ENCODE results near the gene AHR.
A peak's percentile ranks its signal among the peaks of the same experiment; 100 is the strongest.

Gene AHR

GRCh38 chr7:17370901-17371585 is 72.6 kb downstream of the AHR start:
- 34% methylated on average over 2 of the region's 4 CpGs for WGBS
- H3K4me1 ChIP-seq (ENCODE audit: control insufficient read depth, insufficient read depth, low read depth, low read length), result peaks cover 18% of the 10 kb centered on the region
- H3K4ac ChIP-seq (ENCODE audit: low read depth in 1 of 2, low read length in 2 of 2), result peak overlapping the region in 1 of 2 experiments; percentile 93

DNA sequence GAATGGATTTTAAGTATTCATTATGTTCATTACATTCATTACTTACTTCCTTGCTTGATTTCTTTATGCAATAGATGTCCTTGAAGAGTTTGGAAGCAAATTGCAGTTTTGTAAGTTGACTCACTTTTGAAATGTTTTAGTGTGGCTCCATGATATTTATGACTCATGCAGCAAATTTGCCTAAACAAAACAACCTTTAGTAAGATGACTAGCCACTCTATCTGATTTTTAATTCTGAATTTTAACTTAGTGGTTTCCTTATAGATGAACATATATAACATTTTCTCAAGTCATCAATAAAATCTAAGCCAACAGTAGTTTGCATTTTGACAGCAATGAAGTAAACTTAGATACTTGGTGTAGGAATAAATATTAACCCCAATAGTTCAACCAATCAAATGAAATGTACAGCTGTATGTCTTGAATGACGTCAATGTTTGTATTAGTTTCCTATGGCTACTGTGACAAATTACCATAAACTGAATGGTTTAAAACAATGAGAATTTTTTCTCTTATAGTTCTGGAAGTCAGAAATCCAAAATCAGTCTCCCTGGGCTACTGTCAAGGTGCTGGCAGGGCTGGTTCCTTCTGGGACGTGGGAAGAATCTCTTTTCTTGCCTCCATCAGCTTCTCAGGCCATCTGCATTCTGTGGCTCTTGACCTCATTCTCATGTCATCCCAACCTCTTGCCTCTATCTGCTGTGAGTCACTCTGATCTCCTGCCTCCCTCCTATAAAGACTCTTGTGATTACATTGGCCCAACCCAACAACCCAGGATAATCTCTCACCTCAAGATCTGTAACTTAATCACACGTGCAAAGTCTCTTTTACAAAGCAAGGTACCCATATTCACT is 73.4 kb downstream of the AHR start:
- no peak overlapping the region for H2AFZ ChIP-seq (ENCODE audit: low read depth, low read length)
- WGBS, result 0% methylated on average over 2 of the region's 3 CpGs
- H3K36me3 ChIP-seq (ENCODE audit: control insufficient read depth in 1 of 2, insufficient read depth in 2 of 2, low read depth in 1 of 2, low read length in 2 of 2), result no peaks in the 10 kb centered on the region
- no peak overlapping the region for H2BK120ac ChIP-seq (ENCODE audit: low read depth, low read length)
- H3K4me3 ChIP-seq (ENCODE audit: insufficient read depth in 1 of 2, low read depth in 1 of 2, low read length in 2 of 2), result no peak overlapping the region
- no peak overlapping the region for H3K14ac ChIP-seq (ENCODE audit: low read length in 2 of 2)
- H3K4ac ChIP-seq (ENCODE audit: low read depth in 1 of 2, low read length in 2 of 2), result peak overlapping the region in 1 of 2 experiments; percentile 67
- no peak overlapping the region for H3K4me2 ChIP-seq (ENCODE audit: low read length, poor library complexity, severe bottlenecking)
- H2BK5ac ChIP-seq (ENCODE audit: low read depth, low read length, poor library complexity, severe bottlenecking), result peak overlapping the region; percentile 97
- H3K27me3 ChIP-seq (ENCODE audit: control insufficient read depth in 1 of 2, insufficient read depth in 1 of 2, low read length in 2 of 2), result no peaks in the 10 kb centered on the region
- peaks cover 5% of the 10 kb centered on the region for H3K79me1 ChIP-seq (replicated peaks; ENCODE audit: low read length, poor library complexity, severe bottlenecking)
- peak; percentile 98 for DNase-seq
- peak overlapping the region; percentile 57 for H4K8ac ChIP-seq (ENCODE audit: low read length)
- H2BK12ac ChIP-seq (ENCODE audit: low read length in 2 of 2), result peak overlapping the region; percentile 11 to 45
- no peak overlapping the region for H2AK5ac ChIP-seq (ENCODE audit: low read length, severe bottlenecking)
- H3K27ac ChIP-seq (ENCODE audit: low read length, poor library complexity, severe bottlenecking), result peak overlapping the region; percentile 96
- H3K23ac ChIP-seq (ENCODE audit: low read length in 2 of 2), result no peak overlapping the region
- H4K91ac ChIP-seq (ENCODE audit: low read length), result no peak overlapping the region
- H3K9me3 ChIP-seq (ENCODE audit: control insufficient read depth, low read length), result no peaks in the 10 kb centered on the region
- peak overlapping the region; percentile 75 for H3K9ac ChIP-seq (ENCODE audit: low read length)
- no peak overlapping the region for H2BK15ac ChIP-seq (ENCODE audit: low read depth, poor library complexity, severe bottlenecking)
- H3K4me1 ChIP-seq (ENCODE audit: control insufficient read depth, insufficient read depth, low read depth, low read length), result peaks cover 18% of the 10 kb centered on the region
- peak overlapping the region; percentile 19 to 83 for H3K18ac ChIP-seq (ENCODE audit: low read depth in 1 of 2, low read length in 2 of 2)

More at GRCh38 chr7:17370901-17371585, 72.6 kb downstream of the AHR start:
- Histone ChIP-seq H4K91ac (ENCODE audit: low read length) (no peak overlapping the region), H2BK5ac (ENCODE audit: low read depth, low read length, poor library complexity, severe bottlenecking) (peak overlapping the region; percentile 2), H4K8ac (ENCODE audit: low read length) (peak overlapping the region; percentile 2), H3K4me2 (ENCODE audit: low read length, poor library complexity, severe bottlenecking) (no peak overlapping the region), H3K4me3 (ENCODE audit: insufficient read depth in 1 of 2, low read depth in 1 of 2, low read length in 2 of 2) (no peak overlapping the region), H3K14ac (ENCODE audit: low read length in 2 of 2) (no peak overlapping the region), H2BK12ac (ENCODE audit: low read length in 2 of 2) (peak overlapping the region in 1 of 2 experiments; percentile 83), H2AK5ac (ENCODE audit: low read length, severe bottlenecking) (peak overlapping the region; percentile 10), H3K79me1 (replicated peaks; ENCODE audit: low read length, poor library complexity, severe bottlenecking) (peaks cover 5% of the 10 kb centered on the region), H2BK15ac (ENCODE audit: low read depth, poor library complexity, severe bottlenecking) (no peak overlapping the region), H2AFZ (ENCODE audit: low read depth, low read length) (no peak overlapping the region), H3K27ac (ENCODE audit: low read length, poor library complexity, severe bottlenecking) (peak overlapping the region; percentile 81), H3K18ac (ENCODE audit: low read depth in 1 of 2, low read length in 2 of 2) (peak overlapping the region; percentile 78 to 93), H3K27me3 (ENCODE audit: control insufficient read depth in 1 of 2, insufficient read depth in 1 of 2, low read length in 2 of 2) (no peaks in the 10 kb centered on the region), H3K23ac (ENCODE audit: low read length in 2 of 2) (no peak overlapping the region), H3K9ac (ENCODE audit: low read length) (peak overlapping the region; percentile 75), H2BK120ac (ENCODE audit: low read depth, low read length) (peak overlapping the region; percentile 50), H3K36me3 (ENCODE audit: control insufficient read depth in 1 of 2, insufficient read depth in 2 of 2, low read depth in 1 of 2, low read length in 2 of 2) (no peaks in the 10 kb centered on the region), H3K9me3 (ENCODE audit: control insufficient read depth, low read length) (no peaks in the 10 kb centered on the region)
- peak; percentile 48 for DNase-seq

GRCh38 chr7:17374157-17374556 is 75.7 kb downstream of the AHR start:
- Histone ChIP-seq H3K79me1 (replicated peaks; ENCODE audit: low read length, poor library complexity, severe bottlenecking) (peaks cover under 1% of the 10 kb centered on the region), H2AK5ac (ENCODE audit: low read length, severe bottlenecking) (peak overlapping the region; percentile 47), H4K91ac (ENCODE audit: low read length) (no peak overlapping the region), H2BK15ac (ENCODE audit: low read depth, poor library complexity, severe bottlenecking) (no peak overlapping the region), H2BK120ac (ENCODE audit: low read depth, low read length) (no peak overlapping the region), H3K4me1 (ENCODE audit: control insufficient read depth, insufficient read depth, low read depth, low read length) (peaks cover 12% of the 10 kb centered on the region), H3K23ac (ENCODE audit: low read length in 2 of 2) (no peak overlapping the region), H2BK12ac (ENCODE audit: low read length in 2 of 2) (peak overlapping the region in 1 of 2 experiments; percentile 84), H3K18ac (ENCODE audit: low read depth in 1 of 2, low read length in 2 of 2) (no peak overlapping the region), H3K9me3 (ENCODE audit: control insufficient read depth, low read length) (no peaks in the 10 kb centered on the region), H2AFZ (ENCODE audit: low read depth, low read length) (no peak overlapping the region), H3K9ac (ENCODE audit: low read length) (no peak overlapping the region), H3K36me3 (ENCODE audit: control insufficient read depth in 1 of 2, insufficient read depth in 2 of 2, low read depth in 1 of 2, low read length in 2 of 2) (no peaks in the 10 kb centered on the region), H3K27ac (ENCODE audit: low read length, poor library complexity, severe bottlenecking) (no peak overlapping the region), H4K8ac (ENCODE audit: low read length) (no peak overlapping the region), H3K4me2 (ENCODE audit: low read length, poor library complexity, severe bottlenecking) (no peak overlapping the region), H2BK5ac (ENCODE audit: low read depth, low read length, poor library complexity, severe bottlenecking) (no peak overlapping the region), H3K27me3 (ENCODE audit: control insufficient read depth in 1 of 2, insufficient read depth in 1 of 2, low read length in 2 of 2) (no peaks in the 10 kb centered on the region), H3K4ac (ENCODE audit: low read depth in 1 of 2, low read length in 2 of 2) (peak overlapping the region in 1 of 2 experiments; percentile 56), H3K14ac (ENCODE audit: low read length in 2 of 2) (no peak overlapping the region), H3K4me3 (ENCODE audit: insufficient read depth in 1 of 2, low read depth in 1 of 2, low read length in 2 of 2) (no peak overlapping the region)
- no peak for DNase-seq
- WGBS, result 96% methylated on average over 4 of the region's 4 CpGs

DNA sequence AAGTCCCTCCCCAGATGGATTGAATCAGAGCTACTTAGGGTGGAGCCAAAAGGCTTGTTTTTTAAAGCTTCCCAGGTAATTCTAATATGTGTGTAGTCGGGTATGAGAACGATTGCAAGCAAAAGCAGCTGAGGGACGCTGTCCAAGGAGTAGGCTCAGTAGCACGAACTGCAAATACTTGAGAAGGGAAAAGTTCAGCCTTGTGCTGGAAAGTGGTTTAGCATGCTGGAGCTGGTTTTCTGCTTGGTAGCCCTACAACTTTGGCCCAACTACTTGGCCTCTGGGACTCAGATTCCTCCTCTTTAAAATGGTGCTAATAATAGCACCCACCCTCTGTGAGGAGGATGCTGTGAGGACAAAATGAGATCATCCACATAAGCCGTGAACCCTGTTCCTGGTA is 76.2 kb downstream of the AHR start:
- Histone ChIP-seq H3K4me2 (ENCODE audit: low read length, poor library complexity, severe bottlenecking) (no peak overlapping the region), H2AK5ac (ENCODE audit: low read length, severe bottlenecking) (peak overlapping the region; percentile 45), H2AFZ (ENCODE audit: low read depth, low read length) (no peak overlapping the region), H4K8ac (ENCODE audit: low read length) (peak overlapping the region; percentile 69), H3K18ac (ENCODE audit: low read depth in 1 of 2, low read length in 2 of 2) (no peak overlapping the region), H3K27me3 (ENCODE audit: control insufficient read depth in 1 of 2, insufficient read depth in 1 of 2, low read length in 2 of 2) (no peaks in the 10 kb centered on the region), H3K4me3 (ENCODE audit: insufficient read depth in 1 of 2, low read depth in 1 of 2, low read length in 2 of 2) (no peak overlapping the region), H2BK12ac (ENCODE audit: low read length in 2 of 2) (peak overlapping the region in 1 of 2 experiments; percentile 10), H3K4ac (ENCODE audit: low read depth in 1 of 2, low read length in 2 of 2) (peak overlapping the region in 1 of 2 experiments; percentile 24), H2BK120ac (ENCODE audit: low read depth, low read length) (no peak overlapping the region), H3K14ac (ENCODE audit: low read length in 2 of 2) (no peak overlapping the region), H3K4me1 (ENCODE audit: control insufficient read depth, insufficient read depth, low read depth, low read length) (peaks cover 12% of the 10 kb centered on the region), H3K27ac (ENCODE audit: low read length, poor library complexity, severe bottlenecking) (peak overlapping the region; percentile 25), H3K36me3 (ENCODE audit: control insufficient read depth in 1 of 2, insufficient read depth in 2 of 2, low read depth in 1 of 2, low read length in 2 of 2) (no peaks in the 10 kb centered on the region), H3K9ac (ENCODE audit: low read length) (no peak overlapping the region), H2BK5ac (ENCODE audit: low read depth, low read length, poor library complexity, severe bottlenecking) (no peak overlapping the region), H2BK15ac (ENCODE audit: low read depth, poor library complexity, severe bottlenecking) (no peak overlapping the region), H4K91ac (ENCODE audit: low read length) (no peak overlapping the region), H3K9me3 (ENCODE audit: control insufficient read depth, low read length) (no peaks in the 10 kb centered on the region), H3K23ac (ENCODE audit: low read length in 2 of 2) (no peak overlapping the region), H3K79me1 (replicated peaks; ENCODE audit: low read length, poor library complexity, severe bottlenecking) (no peaks in the 10 kb centered on the region)
- WGBS, result 88% methylated on average over 5 of the region's 5 CpGs
- no peak for DNase-seq
